Measurements from ENCODE around the gene CERS5.
"Not testable (repeated sequence)": the region's sequence is repeated elsewhere in the genome, so short reads cannot be mapped to it uniquely, and the experiment has no call there.

The CERS5 gene

GRCh38 chr12:50174971-50175715, 8.0 kb upstream of the CERS5 start:
- no peak for TF ChIP-seq CTCF (IDR thresholded peaks at IDR 0.05; ENCODE audit: extremely low read depth, missing control alignments)
- peak; percentile 22 for DNase-seq (ENCODE audit: low spot score)

- no peak for TF ChIP-seq CTCF (IDR thresholded peaks at IDR 0.05; ENCODE audit: extremely low read depth, missing control alignments)
- no peak for DNase-seq (ENCODE audit: low spot score)
Observed at GRCh38 chr12:50166799-50167048, 445 bp downstream of the CERS5 start.

- no peak for TF ChIP-seq CTCF (IDR thresholded peaks at IDR 0.05; ENCODE audit: extremely low read depth, missing control alignments)
- DNase-seq (ENCODE audit: low spot score) = no peak
Observed at GRCh38 chr12:50164963-50165362, 2.2 kb downstream of the CERS5 start.

- no peak for DNase-seq (ENCODE audit: low spot score)
- no peak for TF ChIP-seq CTCF (IDR thresholded peaks at IDR 0.05; ENCODE audit: extremely low read depth, missing control alignments)
Observed at GRCh38 chr12:50162230-50162629, 4.9 kb downstream of the CERS5 start.

GRCh38 chr12:50160643-50161042, 6.5 kb downstream of the CERS5 start:
- no peak for TF ChIP-seq CTCF (IDR thresholded peaks at IDR 0.05; ENCODE audit: extremely low read depth, missing control alignments)
- no peak for DNase-seq (ENCODE audit: low spot score)

GRCh38 chr12:50157259-50157658, 9.9 kb downstream of the CERS5 start:
- TF ChIP-seq CTCF (IDR thresholded peaks at IDR 0.05; ENCODE audit: extremely low read depth, missing control alignments) = no peak
- no peak for DNase-seq (ENCODE audit: low spot score)

GRCh38 chr12:50156641-50157040, 10.5 kb downstream of the CERS5 start:
- DNase-seq (ENCODE audit: low spot score) = no peak
- TF ChIP-seq CTCF (IDR thresholded peaks at IDR 0.05; ENCODE audit: extremely low read depth, missing control alignments) = no peak

- not testable (repeated sequence) for DNase-seq (ENCODE audit: low spot score)
Observed at GRCh38 chr12:50154947-50155346, 12.2 kb downstream of the CERS5 start.
